ENCODE measurements around the gene G6PC1. TPM values are rescaled to one million over a fixed set of nuclear protein-coding genes. Genes with fewer than 3 reads are reported as not detected.

The G6PC1 gene
- total and polyA plus RNA-seq, 2 of the 13 experiments (the other 11 are each of a cell fraction or from before 2014, with no cell fraction given): 1.7 to 37.9 TPM

DNA sequence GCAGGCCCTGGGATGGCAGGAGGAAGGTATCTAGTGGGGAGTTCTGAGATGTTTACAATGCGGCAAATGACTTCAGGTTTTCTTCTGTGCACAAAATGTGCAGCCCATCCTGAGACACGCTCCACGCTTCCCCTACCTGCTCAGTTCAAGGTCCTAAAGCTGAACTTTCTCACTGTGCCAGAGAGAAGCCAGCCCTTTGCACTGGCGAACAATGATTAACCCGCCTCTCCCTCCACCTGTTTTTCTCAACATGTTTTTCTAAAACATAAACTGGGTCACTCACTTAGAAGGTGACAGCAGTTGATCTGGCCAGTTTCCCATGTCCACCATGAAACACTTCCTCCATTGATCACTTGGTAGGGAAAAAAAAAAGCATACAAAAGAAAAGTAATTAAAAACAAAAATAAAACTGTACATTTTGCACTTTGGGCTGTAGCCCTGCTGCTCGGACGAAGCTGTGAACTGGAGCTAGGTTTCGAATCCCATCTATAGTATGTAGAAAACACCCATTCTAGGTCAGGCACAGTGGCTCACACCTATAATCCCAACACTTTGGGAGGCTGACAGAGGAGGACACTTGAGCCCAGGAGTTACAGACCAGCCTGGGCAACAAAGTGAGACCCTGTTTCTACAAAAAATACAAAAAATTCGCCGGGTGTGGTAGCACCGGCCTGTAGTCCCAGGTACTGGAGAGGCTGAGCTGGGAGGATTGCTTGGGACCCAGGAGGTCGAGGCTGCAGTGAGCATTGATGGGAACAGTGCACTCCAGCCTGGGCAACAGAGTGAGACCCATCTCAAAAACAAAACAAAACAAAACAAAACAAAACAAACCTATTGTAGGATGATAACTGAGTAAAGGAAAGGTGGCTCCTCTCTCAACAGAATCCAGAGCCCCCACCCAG is 6.1 kb upstream of the G6PC1 start (continued):
- TF ChIP-seq KLF16 (CRISPR knock-in tag; IDR thresholded peaks at IDR 0.05) (peak in 1 of 2 experiments; percentile 76; a peak in 1 of 4 replicates), ISX (CRISPR knock-in tag; conservative IDR thresholded peaks at IDR 0.05) (no peak), CREB1 (IDR thresholded peaks at IDR 0.05) (no peak), CREB1 (CRISPR knock-in tag; IDR thresholded peaks at IDR 0.05) (no peak; the same call in 1 of the 2 replicates), ZNF570 (CRISPR knock-in tag; IDR thresholded peaks at IDR 0.05; ENCODE audit: borderline replicate concordance) (no peak), ZMYM4 (CRISPR knock-in tag; IDR thresholded peaks at IDR 0.05) (peak; percentile 68), ZKSCAN8 (CRISPR knock-in tag; IDR thresholded peaks at IDR 0.05; ENCODE audit: borderline replicate concordance) (peak; percentile 83; the same call in 1 of the 2 replicates), NFIC (IDR thresholded peaks at IDR 0.05; ENCODE audit: low read length) (peak; percentile 90), ZNF614 (CRISPR knock-in tag; IDR thresholded peaks at IDR 0.05; ENCODE audit: borderline replicate concordance) (peak; percentile 78; the same call in 1 of the 2 replicates), HNRNPL (IDR thresholded peaks at IDR 0.05; ENCODE audit: low read depth, low read length) (no peak), AKAP8 (CRISPR knock-in tag; IDR thresholded peaks at IDR 0.05) (peak; percentile 48; the same call in 1 of the 2 replicates), TMF1 (CRISPR knock-in tag; IDR thresholded peaks at IDR 0.05; ENCODE audit: low read depth) (peak; percentile 88), PBX2 (CRISPR knock-in tag; IDR thresholded peaks at IDR 0.05) (peak; percentile 48; the same call in 1 of the 2 replicates), MED8 (CRISPR knock-in tag; IDR thresholded peaks at IDR 0.05; ENCODE audit: insufficient replicate concordance) (peak; percentile 57), MZF1 (CRISPR knock-in tag; IDR thresholded peaks at IDR 0.05; ENCODE audit: borderline replicate concordance) (no peak), ZNF710 (CRISPR knock-in tag; IDR thresholded peaks at IDR 0.05; ENCODE audit: borderline replicate concordance) (peak; percentile 98), KDM2A (CRISPR knock-in tag; IDR thresholded peaks at IDR 0.05; ENCODE audit: borderline replicate concordance, low read depth) (peak; percentile 73; the same call in 1 of the 2 replicates), CCDC6 (CRISPR knock-in tag; IDR thresholded peaks at IDR 0.05) (peak; percentile 61), PHF5A (CRISPR knock-in tag; IDR thresholded peaks at IDR 0.05; ENCODE audit: low read depth, unreplicated experiment) (peak; percentile 97), HDAC2 (CRISPR knock-in tag; IDR thresholded peaks at IDR 0.05) (peak; percentile 94)
- TF ChIP-seq, protein P1, sequence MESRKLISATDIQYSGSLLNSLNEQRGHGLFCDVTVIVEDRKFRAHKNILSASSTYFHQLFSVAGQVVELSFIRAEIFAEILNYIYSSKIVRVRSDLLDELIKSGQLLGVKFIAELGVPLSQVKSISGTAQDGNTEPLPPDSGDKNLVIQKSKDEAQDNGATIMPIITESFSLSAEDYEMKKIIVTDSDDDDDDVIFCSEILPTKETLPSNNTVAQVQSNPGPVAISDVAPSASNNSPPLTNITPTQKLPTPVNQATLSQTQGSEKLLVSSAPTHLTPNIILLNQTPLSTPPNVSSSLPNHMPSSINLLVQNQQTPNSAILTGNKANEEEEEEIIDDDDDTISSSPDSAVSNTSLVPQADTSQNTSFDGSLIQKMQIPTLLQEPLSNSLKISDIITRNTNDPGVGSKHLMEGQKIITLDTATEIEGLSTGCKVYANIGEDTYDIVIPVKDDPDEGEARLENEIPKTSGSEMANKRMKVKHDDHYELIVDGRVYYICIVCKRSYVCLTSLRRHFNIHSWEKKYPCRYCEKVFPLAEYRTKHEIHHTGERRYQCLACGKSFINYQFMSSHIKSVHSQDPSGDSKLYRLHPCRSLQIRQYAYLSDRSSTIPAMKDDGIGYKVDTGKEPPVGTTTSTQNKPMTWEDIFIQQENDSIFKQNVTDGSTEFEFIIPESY (CRISPR knock-in tag; IDR thresholded peaks at IDR 0.05): 0 out of 2 replicates have a peak, but pooled peaks have one; percentile 44
- TF ChIP-seq, protein P2, sequence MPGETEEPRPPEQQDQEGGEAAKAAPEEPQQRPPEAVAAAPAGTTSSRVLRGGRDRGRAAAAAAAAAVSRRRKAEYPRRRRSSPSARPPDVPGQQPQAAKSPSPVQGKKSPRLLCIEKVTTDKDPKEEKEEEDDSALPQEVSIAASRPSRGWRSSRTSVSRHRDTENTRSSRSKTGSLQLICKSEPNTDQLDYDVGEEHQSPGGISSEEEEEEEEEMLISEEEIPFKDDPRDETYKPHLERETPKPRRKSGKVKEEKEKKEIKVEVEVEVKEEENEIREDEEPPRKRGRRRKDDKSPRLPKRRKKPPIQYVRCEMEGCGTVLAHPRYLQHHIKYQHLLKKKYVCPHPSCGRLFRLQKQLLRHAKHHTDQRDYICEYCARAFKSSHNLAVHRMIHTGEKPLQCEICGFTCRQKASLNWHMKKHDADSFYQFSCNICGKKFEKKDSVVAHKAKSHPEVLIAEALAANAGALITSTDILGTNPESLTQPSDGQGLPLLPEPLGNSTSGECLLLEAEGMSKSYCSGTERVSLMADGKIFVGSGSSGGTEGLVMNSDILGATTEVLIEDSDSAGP (CRISPR knock-in tag; IDR thresholded peaks at IDR 0.05; ENCODE audit: borderline replicate concordance): peak; percentile 48; the same call in 1 of the 2 replicates

Data from HepG2 (cell line).